ENCODE measurements around the gene TANGO2. TPM values are rescaled to one million over a fixed set of nuclear protein-coding genes. Genes with fewer than 3 reads are reported as not detected.

TANGO2 gene
- total RNA-seq, 1 experiment from 2014 or later = 17.0 TPM

DNA sequence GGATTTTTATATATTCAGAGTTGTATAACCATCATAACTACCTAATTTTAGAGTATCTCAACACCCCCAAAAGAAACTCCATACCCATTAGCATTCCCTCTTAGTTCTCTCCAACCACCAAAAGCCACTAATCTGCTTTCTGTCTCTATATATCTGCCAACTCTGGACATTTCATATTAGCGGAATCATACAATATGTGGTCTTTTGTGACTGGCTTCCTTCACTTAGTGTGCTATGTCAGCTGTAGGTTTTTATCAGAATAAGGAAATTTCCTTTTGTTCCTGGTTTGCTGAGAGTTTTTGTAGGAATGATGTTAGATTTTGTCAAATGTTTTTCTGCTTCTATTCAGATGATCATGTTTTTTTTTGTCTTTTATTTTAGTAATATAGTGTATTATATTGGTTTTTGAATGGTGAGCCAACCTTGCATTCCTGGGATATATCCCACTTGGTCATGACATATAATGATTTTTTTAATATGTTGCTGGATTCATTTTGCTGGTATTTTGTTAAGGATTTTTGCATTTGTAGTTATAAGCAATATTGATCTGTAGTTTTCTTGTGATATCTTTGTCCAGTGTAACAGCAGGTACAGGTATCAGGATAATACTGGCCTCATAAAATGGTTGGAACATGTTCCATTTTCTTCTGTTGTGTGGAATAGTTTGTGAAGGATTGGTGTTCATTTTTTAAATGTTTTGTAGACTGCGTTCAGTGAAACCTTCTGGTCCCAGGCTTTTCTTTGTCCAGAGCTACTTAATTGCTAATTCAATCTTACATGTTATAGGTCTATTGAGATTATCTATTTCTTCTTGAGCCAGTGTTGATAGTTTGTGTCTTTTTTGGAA lies 75.9 kb downstream of the TANGO2 start:
- H3K79me2 ChIP-seq (ENCODE audit: insufficient read depth, low read length) = peaks cover 84% of the 10 kb centered on the region
- intact Hi-C loops (cut with micrococcal nuclease) = no loop called here
- H4K20me1 ChIP-seq (ENCODE audit: insufficient read depth) = no peaks in the 10 kb centered on the region
- H3K4me3 ChIP-seq (replicated peaks in 1 of 2; ENCODE audit: low read depth in 1 of 2, low read length in 2 of 2) = no peak overlapping the region
- TF ChIP-seq REST (IDR thresholded peaks at IDR 0.05; ENCODE audit: low read depth) = no peak
- no peak for TF ChIP-seq SRF (IDR thresholded peaks at IDR 0.05; ENCODE audit: low read depth)
- no peak for TF ChIP-seq JUND (IDR thresholded peaks at IDR 0.05)
- TF ChIP-seq MAX (IDR thresholded peaks at IDR 0.05) = no peak
- TF ChIP-seq SP1 (IDR thresholded peaks at IDR 0.05; ENCODE audit: low read depth) = no peak
- TF ChIP-seq ELF1 (IDR thresholded peaks at IDR 0.05; ENCODE audit: borderline replicate concordance, low read depth) = no peak
- TF ChIP-seq EZH2phosphoT487 (IDR thresholded peaks at IDR 0.05; ENCODE audit: borderline replicate concordance) = no peak
- no peak for TF ChIP-seq RAD21 (IDR thresholded peaks at IDR 0.05; ENCODE audit: low read depth)
- no peak for TF ChIP-seq EZH2 (IDR thresholded peaks at IDR 0.05)
- TF ChIP-seq YY1 (IDR thresholded peaks at IDR 0.05; ENCODE audit: extremely low read depth, insufficient replicate concordance, low read depth, low read length) = no peak
- TF ChIP-seq FOSL1 (IDR thresholded peaks at IDR 0.05; ENCODE audit: low read depth) = no peak
- no peak for TF ChIP-seq CBX3 (IDR thresholded peaks at IDR 0.05; ENCODE audit: low read depth)
- TF ChIP-seq TCF7L2 (IDR thresholded peaks at IDR 0.05; ENCODE audit: borderline replicate concordance, extremely low read depth, insufficient read depth, insufficient read length) = no peak
- H3K9me3 ChIP-seq (ENCODE audit: control insufficient read depth in 1 of 2, insufficient read depth in 1 of 2, low read depth in 1 of 2, low read length in 2 of 2) = no peaks in the 10 kb centered on the region
- H3K9ac ChIP-seq (ENCODE audit: low read length) = no peak overlapping the region
- H2AFZ ChIP-seq (ENCODE audit: low read depth, low read length, poor library complexity, severe bottlenecking) = no peak overlapping the region
- no peak for DNase-seq (ENCODE audit: low read depth, low spot score)
- ChIA-PET POLR2A (no interaction called here), RAD21 (ENCODE audit: low non-redundant PET in 1 of 2, low total read pairs in 2 of 2, uncharacterized antibody in 2 of 2, unreplicated experiment in 2 of 2) (no interaction called here), CTCF (no interaction called here)
- H3K4me2 ChIP-seq (ENCODE audit: low read length) = no peak overlapping the region
- H3K4me1 ChIP-seq (ENCODE audit: control insufficient read depth in 1 of 2, insufficient read depth in 2 of 2, low read length in 2 of 2) = no peaks in the 10 kb centered on the region
- H3K9me2 ChIP-seq (ENCODE audit: insufficient read depth) = no peaks in the 10 kb centered on the region
- ATAC-seq = no peak
- peaks cover 72 to 83% of the 10 kb centered on the region in 2 experiments for H3K36me3 ChIP-seq (ENCODE audit: control insufficient read depth in 1 of 2, insufficient read depth in 2 of 2, low read length in 2 of 2)
- no peak overlapping the region for H3K27ac ChIP-seq (ENCODE audit: low read depth, low read length)
- H3K27me3 ChIP-seq (ENCODE audit: insufficient read depth, low read length) = no peaks in the 10 kb centered on the region
- no TSS peak for BruUV-seq (replicated peaks)

All from HCT116 (cell line).